ENCODE measurements around the gene AKAP11.

- TF ChIP-seq, protein P1, sequence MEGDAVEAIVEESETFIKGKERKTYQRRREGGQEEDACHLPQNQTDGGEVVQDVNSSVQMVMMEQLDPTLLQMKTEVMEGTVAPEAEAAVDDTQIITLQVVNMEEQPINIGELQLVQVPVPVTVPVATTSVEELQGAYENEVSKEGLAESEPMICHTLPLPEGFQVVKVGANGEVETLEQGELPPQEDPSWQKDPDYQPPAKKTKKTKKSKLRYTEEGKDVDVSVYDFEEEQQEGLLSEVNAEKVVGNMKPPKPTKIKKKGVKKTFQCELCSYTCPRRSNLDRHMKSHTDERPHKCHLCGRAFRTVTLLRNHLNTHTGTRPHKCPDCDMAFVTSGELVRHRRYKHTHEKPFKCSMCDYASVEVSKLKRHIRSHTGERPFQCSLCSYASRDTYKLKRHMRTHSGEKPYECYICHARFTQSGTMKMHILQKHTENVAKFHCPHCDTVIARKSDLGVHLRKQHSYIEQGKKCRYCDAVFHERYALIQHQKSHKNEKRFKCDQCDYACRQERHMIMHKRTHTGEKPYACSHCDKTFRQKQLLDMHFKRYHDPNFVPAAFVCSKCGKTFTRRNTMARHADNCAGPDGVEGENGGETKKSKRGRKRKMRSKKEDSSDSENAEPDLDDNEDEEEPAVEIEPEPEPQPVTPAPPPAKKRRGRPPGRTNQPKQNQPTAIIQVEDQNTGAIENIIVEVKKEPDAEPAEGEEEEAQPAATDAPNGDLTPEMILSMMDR (IDR thresholded peaks at IDR 0.05; ENCODE audit: borderline replicate concordance, extremely low read depth, low read length, poor library complexity, severe bottlenecking): no peak
- no peak for TF ChIP-seq EZH2 (IDR thresholded peaks at IDR 0.05; ENCODE audit: borderline replicate concordance, low read depth, low read length, severe bottlenecking)
Observed at GRCh38 chr13:42275506-42275905, 3.6 kb downstream of the AKAP11 start.

Measured in DND-41 (cell line).